GM21390 (cell line): Measurements from ENCODE around the gene EIF5AL1.
"Not testable (repeated sequence)": the region's sequence is repeated elsewhere in the genome, so short reads cannot be mapped to it uniquely, and the experiment has no call there.

Experiments
- ATAC-seq: cut with Tn5 transposase; IDR thresholded peaks from one replicate; pipeline ENCODE4 v1.9.1; 2021; ENCODE audit not compliant: unreplicated experiment

EIF5AL1 gene

GRCh38 chr10:79509306-79509933, 2.9 kb upstream of the EIF5AL1 start:
- ATAC-seq: peak; percentile 57

DNA sequence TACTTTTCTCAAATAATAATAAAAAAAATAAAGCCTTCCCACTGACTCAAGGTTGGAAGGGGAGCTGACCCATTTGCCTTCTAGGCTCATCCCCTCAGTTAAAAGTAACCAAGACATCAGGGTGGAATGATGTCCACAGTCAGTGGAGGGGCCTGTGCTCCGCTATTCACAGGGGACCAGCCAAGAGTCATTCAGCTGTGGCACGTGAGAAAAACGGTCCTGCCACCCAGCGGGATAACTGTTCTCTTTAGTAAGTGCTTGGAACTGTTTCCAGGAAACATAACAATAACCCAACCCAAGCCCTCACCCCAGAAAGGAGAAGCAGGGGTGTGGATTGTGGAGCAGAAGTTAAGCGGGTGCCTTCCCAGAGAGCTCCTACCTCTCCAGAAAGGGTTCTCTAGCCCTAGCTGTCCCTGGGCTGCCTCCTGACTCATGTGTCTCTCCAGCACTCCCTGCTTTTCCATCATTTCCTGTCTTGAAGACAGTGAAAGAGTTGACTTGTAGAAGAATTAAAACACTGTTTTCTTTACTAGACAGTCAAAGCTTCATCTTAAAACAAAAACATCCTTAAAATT, 2.3 kb upstream of the EIF5AL1 start:
- ATAC-seq: not testable (repeated sequence)

- not testable (repeated sequence) for ATAC-seq
These were observed 4.3 kb downstream of the EIF5AL1 start for GRCh38 chr10:79516532-79517205.

DNA sequence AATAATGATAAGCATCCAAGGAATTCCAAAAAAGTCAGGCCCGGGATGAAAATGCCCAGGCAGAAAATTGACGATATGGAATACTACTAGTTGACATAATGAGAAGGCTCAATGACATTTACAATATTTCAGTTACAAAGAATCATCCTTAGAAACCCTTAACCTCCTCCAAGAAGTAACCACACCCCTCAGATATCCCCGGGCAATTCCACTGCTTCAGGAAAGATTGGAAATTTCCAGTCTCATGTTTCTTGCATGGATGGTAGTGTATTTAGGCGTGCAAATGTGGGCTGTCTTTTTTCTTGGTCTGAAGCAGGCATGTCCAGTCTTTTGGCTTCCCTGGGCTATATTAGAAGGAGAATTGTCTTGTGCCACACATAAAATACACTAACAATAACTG, 5.2 kb downstream of the EIF5AL1 start:
- ATAC-seq: not testable (repeated sequence)

GRCh38 chr10:79521751-79522150, 9.4 kb downstream of the EIF5AL1 start:
- not testable (repeated sequence) for ATAC-seq

DNA sequence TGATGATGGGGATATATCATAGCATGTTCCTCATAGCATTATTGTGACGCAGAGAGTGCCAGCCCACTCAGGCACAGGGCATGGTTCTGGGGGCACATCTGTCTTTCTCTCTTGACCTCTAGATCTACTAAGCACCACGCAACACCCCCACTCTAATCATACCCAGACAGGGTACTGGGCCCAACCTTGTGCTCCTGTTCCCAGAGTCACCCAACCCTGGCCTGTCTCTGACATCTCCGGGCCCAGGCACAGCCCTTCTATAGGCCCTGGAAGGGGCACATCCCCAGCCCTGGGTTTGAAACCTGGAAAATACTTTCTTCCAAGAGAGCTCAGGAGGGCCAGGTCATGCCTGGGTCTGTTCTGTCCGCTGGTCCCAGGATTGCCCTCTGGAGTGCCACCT, 10.1 kb downstream of the EIF5AL1 start:
- not testable (repeated sequence) for ATAC-seq

DNA sequence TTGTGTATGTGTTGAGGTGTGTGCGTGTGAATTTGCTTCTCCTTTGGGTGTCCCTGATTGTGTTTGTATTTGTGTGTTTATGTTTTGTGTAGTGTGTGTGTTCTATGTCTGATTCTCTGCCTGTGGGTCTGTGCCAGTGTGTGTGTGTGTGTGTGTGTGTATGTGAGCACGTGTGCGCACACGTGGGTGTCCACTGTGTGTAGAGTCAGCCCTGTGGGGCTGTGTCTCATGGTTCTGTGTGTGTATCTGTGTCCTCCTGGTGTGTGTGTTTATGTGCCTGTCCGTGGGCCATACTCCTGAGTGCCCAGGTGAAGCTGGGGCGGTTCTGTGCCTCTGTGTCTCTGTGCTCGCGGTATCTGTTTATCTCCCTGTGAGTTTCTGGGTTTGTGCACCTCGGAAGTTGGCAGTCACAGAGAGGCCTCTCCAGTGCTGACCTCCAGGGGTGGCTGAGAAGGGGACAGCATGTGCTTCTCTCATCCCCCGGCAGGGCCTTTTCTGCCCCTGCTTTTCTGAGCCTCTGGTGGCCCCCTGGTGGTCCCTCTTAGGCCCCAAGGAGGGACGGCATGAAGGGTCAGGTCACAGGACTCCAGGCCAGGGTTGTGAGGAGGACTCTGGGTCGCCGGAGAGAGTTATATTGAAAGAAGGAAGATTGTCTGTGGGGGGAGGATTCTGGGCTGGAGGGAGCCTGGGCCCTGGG, 11.0 kb downstream of the EIF5AL1 start:
- not testable (repeated sequence) for ATAC-seq

- ATAC-seq: peak; percentile 91
These were observed 12.8 kb downstream of the EIF5AL1 start for GRCh38 chr10:79525049-79525710.

- not testable (repeated sequence) for ATAC-seq
These were observed 15.9 kb downstream of the EIF5AL1 start for GRCh38 chr10:79528261-79528660.

DNA sequence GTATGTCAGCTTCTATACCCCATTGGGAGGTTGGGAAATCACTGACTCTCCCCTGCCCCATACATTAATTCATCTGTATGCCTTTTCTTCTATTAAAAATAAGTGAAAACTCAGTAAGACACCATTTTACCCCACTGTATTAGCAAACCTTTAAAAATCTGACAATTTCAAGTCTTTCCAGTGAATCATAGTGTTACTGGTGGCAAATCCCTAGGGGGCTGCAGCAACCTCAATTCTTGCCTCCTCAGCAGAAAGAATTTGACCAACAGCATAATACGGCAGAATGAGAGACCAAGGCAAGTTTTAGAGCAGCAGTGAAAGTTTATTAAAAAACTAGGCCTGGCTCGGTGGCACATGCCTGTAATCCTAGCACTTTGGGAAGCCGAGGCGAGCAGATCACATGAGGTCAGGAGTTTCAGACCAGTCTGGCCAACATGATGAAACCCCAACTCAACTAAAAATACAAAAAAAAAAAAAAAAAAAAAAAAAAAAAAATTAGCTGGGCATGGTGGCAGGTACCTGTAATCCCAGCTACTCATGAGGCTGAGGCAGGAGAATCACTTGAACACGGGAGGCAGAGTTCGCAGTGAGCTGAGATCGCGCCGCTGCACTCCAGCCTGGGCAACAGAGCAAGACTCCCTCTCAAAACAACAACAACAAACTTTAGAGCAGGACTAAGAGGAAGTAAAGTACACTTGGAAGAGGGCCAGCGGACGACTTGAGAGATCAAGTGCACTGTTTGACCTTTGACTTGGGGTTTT, 21.0 kb downstream of the EIF5AL1 start:
- not testable (repeated sequence) for ATAC-seq

- ATAC-seq: not testable (repeated sequence)
These were observed 21.5 kb downstream of the EIF5AL1 start for GRCh38 chr10:79533903-79534175.

GRCh38 chr10:79538311-79538710, 26.0 kb downstream of the EIF5AL1 start:
- not testable (repeated sequence) for ATAC-seq

DNA sequence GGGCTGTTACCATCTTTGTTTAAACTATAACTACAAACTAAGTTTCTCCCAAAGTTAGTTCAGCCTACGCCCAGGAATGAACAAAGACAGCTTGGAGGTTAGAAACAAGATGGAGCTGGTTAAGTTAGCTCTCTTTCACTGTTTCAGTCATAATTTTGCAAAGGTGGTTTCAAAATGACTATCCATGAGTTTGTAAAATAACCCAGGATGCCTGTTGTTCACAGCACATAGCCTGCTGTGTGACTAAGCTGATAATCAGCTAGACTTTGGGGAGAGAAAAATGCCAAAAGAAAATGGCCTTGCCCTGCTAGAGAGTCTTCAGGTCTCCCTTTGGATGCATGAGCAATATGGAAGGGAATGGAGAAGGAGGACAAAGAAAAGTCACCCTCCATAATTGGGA, 28.6 kb downstream of the EIF5AL1 start:
- peak; percentile 99 for ATAC-seq

GRCh38 chr10:79542626-79543025, 30.3 kb downstream of the EIF5AL1 start:
- no peak for ATAC-seq

DNA sequence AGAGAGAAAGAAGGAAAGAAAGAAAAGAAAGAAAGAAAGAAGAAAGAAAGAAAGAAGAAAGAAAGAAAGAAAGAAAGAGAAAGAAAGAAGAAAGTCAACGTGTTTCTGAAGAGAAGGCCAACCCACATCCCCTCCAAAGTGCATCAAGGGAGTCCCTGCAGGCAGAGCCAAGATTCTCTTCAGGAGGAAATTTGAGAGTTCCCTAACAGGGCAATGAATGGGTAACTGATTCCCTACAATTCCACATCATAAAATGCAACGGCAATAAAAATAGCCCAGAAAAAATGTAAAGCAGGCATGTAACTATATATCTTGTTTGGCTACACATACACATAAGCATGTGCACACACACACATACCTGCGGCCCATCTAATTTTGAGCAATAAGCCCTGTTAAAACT, 32.1 kb downstream of the EIF5AL1 start:
- not testable (repeated sequence) for ATAC-seq

DNA sequence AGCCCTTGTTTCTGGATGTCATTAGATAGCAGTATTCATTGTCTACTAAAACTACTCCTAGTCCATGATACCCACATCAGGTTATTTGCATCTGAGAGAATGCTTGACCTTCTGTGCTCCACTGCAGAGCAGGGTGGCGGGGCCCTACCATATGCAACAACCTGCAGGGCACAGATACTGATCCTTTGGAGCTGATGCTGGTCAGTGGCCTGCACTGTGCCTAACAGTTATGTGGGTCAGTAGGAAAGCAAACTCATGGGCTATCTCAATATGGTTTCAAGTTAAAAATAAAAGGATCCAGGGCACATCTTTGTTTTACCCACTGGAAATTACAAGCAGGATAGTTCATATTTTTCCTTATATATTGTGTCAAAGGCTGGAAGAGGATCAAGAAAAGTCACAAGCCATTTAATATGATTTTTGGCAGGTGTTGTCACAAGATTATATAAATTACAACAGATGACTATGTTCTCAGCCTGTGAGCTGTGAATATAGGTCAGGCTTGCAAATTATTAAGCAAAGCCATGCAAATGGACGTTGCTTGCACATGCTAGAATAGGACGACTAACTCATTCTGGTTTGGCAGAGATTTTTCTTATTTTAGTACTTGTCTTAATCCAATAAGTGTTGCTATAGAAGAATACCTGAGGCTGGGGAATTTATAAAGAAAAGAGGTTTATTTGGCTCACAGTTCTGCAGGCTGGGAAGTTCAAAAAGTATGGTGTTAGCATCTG, 32.8 kb downstream of the EIF5AL1 start:
- ATAC-seq: not testable (repeated sequence)

DNA sequence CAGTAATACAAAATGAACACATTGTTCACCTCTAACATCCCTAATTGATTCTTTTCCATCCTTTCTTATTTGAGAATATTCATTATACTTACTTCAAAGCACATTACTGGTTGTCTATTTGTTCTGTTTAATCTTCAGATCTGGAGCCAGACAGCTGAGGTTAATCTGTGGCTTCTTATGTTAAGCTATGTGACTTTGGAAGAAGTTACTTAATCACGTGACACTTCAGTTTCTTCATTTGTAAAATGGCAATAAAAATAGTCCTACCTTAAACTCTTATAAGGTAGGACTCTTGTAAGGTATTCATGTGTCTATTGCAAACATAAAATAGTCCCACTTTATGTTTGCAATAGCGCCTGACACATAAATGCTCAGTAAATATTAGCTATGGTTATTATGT, 34.8 kb downstream of the EIF5AL1 start:
- not testable (repeated sequence) for ATAC-seq

DNA sequence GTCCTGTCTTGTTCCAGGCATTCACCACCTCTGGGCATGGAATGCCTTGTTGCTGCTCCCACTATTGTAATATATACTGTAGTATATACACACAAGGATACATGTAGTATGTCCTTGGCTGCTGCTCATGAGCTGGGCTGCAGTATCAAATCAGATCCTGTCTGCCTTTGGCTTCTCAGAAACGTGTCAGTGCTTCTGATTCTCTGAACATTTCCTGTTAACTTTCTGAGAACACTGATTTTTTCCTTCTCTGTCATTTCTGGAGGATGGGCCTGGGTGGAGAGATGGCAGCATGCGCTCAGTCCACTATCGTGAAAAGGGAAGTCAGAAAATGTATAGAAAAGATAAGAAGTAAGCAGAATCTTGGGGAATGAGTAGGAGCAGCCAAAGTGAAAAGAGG, 35.6 kb downstream of the EIF5AL1 start:
- no peak for ATAC-seq

GRCh38 chr10:79552143-79552542, 39.8 kb downstream of the EIF5AL1 start:
- no peak for ATAC-seq
